Neural progenitor cell (in vitro differentiated cells): ENCODE measurements around the gene TMCC1.

Experiments
- CTCF ChIP-seq: fragments of 200-600 bp; sonication (generic); IDR thresholded peaks from 2 replicates; pipeline ENCODE4 v1.5.1; 2017; ENCODE audit warnings: antibody characterized with exemption, mild to moderate bottlenecking
- EZH2phosphoT487 ChIP-seq: fragments of 200-600 bp; sonication (generic); IDR thresholded peaks from 2 replicates; pipeline ENCODE4 v1.6.1; 2017; ENCODE audit warnings: antibody characterized with exemption

- no peak for TF ChIP-seq CTCF
- TF ChIP-seq EZH2phosphoT487, result no peak
These were observed 29.0 kb downstream of the TMCC1 start for GRCh38 chr3:129864519-129864918.
